HuH-7 (cell line): ENCODE results near the gene KIAA1755.

ENCODE experiments used
- DNase-seq: peaks from one replicate; pipeline ENCODE4 v3.0.0; 2011; ENCODE audit warnings: low spot score

KIAA1755 gene

DNA sequence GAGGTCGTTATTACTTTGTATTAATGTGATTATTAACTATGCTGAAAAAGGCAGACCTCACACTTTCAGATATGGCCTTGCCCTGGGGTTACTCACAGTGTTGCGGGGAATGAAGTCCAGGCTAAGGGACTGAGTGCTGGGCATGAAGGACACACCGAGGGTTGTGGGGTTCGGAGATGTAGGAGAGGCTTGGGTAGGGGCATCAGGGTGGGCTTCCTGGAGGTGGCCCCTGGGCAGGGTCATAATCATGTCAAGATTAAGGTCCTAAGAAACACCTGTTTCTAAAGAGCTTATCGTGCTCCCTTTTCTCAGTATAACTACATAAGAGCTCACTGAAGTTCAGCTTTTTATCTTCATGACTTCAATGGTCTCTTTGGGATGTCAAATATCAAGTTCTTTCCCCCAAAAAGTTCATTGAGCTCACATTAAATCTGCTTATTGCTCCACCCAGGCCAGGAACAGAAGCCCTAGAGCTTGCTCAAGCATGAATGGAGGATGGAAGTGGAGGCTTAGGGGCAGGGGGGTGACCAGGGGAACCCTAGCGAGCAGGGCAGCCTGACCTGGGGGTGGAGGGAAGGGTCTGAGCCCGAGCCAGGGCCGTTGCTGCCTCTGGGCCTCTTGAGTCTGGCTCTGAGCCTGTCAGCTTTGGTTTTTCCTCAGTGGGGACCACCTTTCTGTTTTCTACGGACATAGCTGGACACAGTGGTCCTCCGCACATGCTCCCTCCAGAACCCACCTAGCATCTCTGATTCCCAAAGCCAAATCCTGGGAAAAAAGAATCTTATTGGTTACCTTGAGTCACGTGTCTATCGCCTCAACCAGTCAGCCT is 58.2 kb downstream of the KIAA1755 start:
- no peak for DNase-seq

DNA sequence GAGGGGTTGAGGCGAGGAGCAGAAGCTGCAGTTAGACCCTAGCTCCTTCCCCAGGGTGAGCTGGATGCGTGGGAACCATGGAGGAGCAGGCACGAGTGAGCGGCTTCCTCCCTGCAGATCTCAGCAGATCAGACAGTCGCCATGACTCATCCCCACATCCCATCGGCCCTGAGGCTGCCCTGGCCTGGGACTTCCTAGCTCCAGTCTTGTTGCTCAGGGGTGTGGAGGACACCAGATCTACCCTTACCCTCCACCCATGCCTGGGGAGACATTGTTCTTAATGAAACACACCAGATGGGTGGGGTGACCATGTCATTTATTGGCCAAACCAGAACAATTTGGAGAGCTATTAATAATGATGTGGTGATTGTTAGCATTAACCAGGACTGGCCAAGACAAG is 59.2 kb downstream of the KIAA1755 start:
- DNase-seq, result no peak

GRCh38 chr20:38200646-38201045 is 59.9 kb downstream of the KIAA1755 start:
- no peak for DNase-seq

- DNase-seq, result no peak
Measured at GRCh38 chr20:38199501-38200390, 60.8 kb downstream of the KIAA1755 start.

DNA sequence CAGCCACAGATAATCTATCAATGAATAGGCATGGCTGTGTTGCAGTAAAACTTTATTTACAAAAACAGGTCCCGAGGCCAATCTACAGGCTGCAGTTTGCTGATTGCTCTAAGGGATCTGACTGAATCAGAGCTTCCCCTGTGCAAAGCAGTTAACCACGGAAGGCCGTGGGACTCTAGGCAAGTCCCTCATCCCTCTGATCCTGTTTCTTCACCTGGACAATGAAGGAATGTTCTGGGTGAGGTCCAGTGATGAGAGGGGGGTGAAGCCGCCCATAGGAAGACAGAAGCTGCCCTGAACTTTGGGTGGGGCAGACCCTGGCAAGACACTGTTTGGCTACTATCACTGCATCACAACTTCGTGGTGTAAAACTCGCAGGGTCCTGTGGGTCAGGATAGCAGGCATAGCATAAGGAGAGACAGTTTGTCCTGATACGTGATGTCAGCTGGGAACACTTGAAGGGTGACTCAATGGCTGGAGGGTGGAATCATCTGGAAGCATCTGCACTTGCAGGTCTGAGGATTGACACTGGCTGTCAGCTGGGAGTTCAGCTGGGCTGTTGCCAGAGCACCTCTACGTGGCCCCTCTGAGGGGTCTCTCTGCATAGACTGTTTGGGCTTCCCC is 62.2 kb downstream of the KIAA1755 start:
- no peak for DNase-seq

- DNase-seq, result no peak
Measured at GRCh38 chr20:38197619-38198018, 62.9 kb downstream of the KIAA1755 start.

GRCh38 chr20:38197217-38197616 is 63.3 kb downstream of the KIAA1755 start:
- no peak for DNase-seq

- no peak for DNase-seq
Measured at GRCh38 chr20:38196592-38196991, 63.9 kb downstream of the KIAA1755 start.

DNA sequence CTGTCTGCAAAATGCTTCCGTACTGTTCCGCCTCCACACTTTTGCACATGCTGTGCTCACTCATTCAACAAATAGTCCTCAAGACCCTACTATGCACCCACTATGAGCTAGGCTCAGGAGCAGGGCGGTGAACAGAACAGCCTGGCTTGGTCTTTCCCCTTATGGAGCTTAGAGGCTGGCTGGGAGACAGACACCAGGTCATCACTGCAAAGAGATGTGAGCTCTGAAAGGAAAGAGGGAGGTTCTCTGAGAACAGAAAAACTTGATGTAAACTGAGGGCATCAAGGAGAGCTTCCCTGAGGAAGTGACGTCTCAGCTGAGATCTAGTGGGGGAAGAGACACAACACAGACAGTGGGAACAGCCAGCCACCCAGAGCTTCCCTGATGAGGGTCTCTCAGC is 64.5 kb downstream of the KIAA1755 start:
- no peak for DNase-seq

DNA sequence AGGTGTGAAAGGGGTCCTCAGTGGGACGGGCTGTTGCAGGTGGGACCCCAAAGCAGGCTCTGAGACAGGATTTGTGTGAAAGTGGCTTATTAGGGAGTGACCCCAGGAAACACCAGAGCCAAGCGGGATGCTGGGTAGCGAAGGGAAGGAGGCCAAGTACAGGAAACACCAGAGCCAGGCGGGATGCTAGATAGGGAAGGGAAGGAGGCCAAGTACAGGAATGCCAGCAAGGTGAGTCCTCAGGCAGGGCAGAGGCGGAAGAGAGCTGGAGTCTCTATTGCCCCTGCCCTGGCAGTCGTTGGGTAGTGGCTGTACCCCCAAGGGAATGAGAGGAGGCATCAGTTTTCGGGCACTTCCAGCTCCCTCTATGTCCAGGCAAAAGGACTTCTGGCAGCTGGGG is 65.0 kb downstream of the KIAA1755 start:
- no peak for DNase-seq

DNA sequence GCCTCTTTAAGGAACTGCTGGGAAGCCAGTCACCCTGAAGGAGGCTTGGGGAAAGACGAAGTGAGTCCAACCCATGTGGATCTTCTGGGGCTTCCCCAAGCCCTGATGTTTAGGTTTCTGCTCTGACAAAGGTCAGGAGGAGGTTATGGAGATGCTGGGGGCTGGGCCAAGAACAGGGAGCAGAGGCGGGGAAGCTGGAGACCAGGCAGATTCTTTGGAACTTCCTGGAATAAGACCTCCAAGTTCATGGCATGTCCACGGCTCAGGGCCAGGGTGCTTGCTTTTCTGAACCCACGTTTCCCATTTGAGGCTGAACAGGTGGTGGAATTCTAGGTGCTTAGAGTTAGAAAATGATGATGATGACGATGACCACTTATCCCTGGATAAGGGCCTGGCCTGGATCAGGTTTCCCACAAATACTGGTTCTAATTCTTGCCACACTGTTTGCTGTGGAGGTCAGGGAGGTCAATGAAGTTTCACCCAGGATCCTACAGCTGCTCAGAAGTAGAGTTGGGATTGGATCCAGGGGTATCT is 65.5 kb downstream of the KIAA1755 start:
- DNase-seq, result no peak

DNA sequence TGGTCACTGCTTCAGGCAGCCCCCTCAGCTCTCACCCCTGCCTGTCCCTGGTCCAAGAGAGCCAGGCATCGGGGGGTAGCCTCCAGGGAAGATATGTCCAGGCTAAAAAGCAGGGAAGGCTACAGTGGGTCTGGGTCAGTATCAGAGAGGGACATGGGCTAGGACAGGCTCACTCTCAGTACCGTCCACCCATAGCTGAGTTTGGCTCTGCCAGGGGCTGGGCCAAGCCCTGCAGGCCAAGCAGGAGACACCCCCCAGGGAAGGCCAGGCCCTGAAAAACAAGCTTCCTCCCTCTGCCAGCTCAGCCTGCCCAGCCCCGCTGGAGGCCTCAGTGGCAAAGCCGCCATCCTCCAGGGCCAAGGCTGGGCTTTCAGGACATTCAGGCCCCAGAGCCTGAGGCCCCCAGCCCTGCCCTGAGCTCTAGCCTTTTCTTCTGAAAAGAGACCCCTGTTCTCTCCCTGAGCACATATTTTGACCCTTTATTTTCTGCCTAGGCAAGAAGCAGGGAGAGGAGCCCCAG is 66.9 kb downstream of the KIAA1755 start:
- DNase-seq, result no peak

DNA sequence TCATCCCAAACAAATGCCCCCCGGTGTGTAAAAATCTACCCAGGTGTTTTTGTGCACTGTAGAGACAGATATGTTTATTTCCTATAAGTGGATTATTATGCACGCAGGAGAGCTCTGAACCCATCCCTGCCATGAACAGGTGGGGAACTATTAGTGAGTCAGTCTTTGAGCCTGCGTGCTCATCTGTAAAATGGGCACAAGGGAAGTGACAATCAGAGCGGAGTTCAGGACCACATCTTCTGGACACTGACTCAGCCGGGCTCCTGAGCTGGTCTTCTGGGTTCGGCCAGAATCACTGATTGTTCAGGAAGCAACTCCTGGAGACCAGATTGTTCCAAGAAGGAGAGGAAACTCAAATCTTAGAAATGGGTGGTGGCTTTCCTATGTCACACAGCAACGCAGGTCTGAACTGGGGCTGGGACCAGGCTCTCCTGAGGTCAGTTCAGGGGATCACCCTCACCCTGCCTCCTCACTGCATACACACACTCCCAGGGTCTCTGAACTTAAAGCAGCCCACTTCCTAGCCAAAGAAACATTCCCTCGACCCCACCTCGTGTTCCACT is 68.1 kb downstream of the KIAA1755 start:
- no peak for DNase-seq

DNA sequence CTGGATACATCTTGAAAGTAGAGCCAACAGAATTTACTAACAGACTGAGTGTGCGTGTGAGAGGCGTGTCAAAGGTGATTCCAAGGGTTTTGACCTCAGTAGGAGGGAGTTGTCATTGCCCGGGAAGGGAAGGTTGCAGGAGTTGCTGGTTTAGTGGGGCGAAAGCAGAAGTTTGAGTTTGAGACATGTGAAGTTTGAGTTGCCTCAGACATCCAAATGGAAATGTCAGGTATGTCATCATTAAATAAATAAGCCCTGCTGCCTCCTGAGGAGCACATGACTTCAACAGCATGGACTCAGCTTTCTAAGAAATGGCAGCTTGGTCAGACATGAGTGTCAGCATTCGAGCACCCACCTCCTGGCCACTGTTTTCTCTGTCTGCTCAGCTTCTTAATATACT is 68.9 kb downstream of the KIAA1755 start:
- DNase-seq, result no peak

GRCh38 chr20:38190936-38191371 is 69.6 kb downstream of the KIAA1755 start:
- DNase-seq, result no peak

GRCh38 chr20:38190166-38190565 is 70.4 kb downstream of the KIAA1755 start:
- no peak for DNase-seq

- DNase-seq, result peak; percentile 55
Measured at GRCh38 chr20:38187517-38187916, 73.0 kb downstream of the KIAA1755 start.

DNA sequence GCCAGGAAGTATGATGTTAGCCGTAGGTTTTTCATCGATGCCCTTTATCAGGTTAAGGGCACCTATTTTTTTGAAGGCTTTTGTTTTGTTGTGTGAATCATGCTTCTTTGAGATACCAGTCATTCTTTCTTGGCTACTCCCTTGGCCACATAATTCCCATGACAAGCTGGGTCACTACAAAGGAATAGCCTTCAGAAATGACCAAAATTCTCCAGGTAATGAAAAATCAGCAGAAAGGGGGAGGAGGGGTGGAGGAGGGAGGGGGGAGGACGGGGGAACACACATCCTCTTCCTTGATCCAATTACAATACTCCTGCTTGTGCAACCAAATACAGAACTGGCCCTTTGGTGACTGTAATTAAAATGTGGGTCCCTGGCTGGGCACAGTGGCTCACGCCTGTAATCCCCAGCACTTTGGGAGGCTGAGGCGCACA is 73.7 kb downstream of the KIAA1755 start:
- DNase-seq, result no peak

DNA sequence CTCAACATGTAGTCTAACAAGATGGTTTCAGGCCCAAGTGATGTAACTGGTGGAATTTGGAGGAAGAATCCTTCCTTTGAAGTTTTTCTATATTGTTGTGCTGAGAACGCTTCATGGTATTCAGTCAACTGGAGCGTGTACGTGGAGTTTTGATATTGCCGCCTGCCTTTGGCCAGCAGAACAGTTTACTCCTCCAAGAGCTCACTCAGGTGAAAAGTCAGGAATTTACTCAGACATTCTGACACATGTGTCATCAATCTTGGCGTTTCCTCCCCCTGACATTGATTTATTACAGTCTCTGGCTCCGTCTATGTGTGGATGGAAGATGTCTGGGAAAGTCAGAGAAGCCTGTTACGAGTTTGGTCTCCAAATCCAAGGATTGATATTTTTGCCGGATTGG is 76.4 kb downstream of the KIAA1755 start:
- DNase-seq, result no peak

DNA sequence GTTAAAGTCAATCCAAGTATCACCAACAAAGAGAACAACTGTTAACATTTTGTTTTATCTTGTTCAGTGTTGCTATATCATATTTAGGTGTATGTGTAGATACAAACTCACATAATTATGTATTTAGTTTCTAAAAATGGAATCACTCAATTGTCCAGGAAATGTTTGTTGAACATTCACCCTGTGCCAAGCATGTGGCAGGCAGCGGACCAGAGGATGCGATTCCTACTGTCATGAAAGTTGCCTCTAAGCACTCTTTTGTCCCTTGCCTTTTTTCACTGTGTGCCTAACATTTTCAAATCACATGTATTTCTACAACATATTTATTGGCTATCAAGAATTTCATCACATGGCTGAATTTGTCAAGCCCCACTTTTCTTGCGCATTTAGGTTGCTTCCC is 78.6 kb downstream of the KIAA1755 start:
- no peak for DNase-seq

DNA sequence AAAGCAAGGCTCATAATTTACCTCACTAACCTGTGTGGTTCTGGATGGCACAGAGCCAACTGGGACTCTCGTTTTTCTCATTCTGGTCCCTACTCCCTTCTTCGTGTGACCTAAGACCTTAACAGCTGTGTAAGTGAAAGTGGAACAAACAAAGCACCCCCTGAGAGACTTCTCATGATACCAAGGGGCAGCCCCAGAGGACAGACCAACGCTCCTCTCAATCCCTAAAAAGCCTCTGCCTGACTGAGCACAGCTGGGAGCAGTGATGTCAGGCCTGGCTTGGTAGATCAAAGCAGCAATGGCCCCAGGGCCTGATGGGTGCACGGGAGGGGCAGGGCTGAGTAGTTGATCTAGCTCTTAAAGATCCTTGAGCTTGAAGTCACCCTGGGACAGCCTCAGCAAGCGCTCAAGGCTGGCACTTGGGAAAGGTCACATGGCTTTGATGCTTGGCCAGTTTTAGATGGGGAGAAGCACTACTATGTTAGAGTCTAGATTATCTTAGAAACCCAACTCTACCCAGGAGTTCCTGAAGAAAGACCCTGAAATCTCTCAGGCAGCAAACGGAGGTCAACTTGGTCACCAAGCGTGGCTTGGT is 79.2 kb downstream of the KIAA1755 start:
- DNase-seq, result no peak
